Measurements from ENCODE around the gene AFF1. TPM values are rescaled to one million over a fixed set of nuclear protein-coding genes. Genes with fewer than 3 reads are reported as not detected.
"Not testable (repeated sequence)": the region's sequence is repeated elsewhere in the genome, so short reads cannot be mapped to it uniquely, and the experiment has no call there.

Gene AFF1
- total RNA-seq, 1 donor from 2014 or later = 99.9 TPM

- Histone ChIP-seq H3K36me3 (no peaks in the 10 kb centered on the region), H3K27ac (peak overlapping the region; percentile 64), H3K4me3 (no peak overlapping the region), H3K9me3 (no peaks in the 10 kb centered on the region), H3K4me1 (peaks cover 100% of the 10 kb centered on the region), H3K27me3 (no peaks in the 10 kb centered on the region)
- DNase-seq (ENCODE audit: extremely low spot score in 2 of 2) = no peak
- intact Hi-C loops (cut with DNase I) = no loop called here
- TF ChIP-seq POLR2AphosphoS5 (IDR thresholded peaks at IDR 0.05; ENCODE audit: insufficient read depth in 1 of 2, low read depth in 1 of 2) (peak in 1 of 2 donors; percentile 25), POLR2A (IDR thresholded peaks at IDR 0.05) (no peak)
These were observed 143.2 kb downstream of the AFF1 start for GRCh38 chr4:87077914-87078585.

GRCh38 chr4:87078987-87079486 is 144.2 kb downstream of the AFF1 start:
- Histone ChIP-seq H3K4me1 (peaks cover 99% of the 10 kb centered on the region), H3K9me3 (no peaks in the 10 kb centered on the region), H3K36me3 (no peaks in the 10 kb centered on the region), H3K27ac (peak overlapping the region; percentile 64), H3K27me3 (no peaks in the 10 kb centered on the region), H3K4me3 (no peak overlapping the region)
- TF ChIP-seq CTCF (IDR thresholded peaks at IDR 0.05) (no peak), POLR2AphosphoS5 (IDR thresholded peaks at IDR 0.05; ENCODE audit: insufficient read depth in 1 of 2, low read depth in 1 of 2) (peak in 1 of 2 donors; percentile 74)
- intact Hi-C loops (cut with DNase I) = no loop called here
- no peak for DNase-seq (ENCODE audit: extremely low spot score in 2 of 2)

DNA sequence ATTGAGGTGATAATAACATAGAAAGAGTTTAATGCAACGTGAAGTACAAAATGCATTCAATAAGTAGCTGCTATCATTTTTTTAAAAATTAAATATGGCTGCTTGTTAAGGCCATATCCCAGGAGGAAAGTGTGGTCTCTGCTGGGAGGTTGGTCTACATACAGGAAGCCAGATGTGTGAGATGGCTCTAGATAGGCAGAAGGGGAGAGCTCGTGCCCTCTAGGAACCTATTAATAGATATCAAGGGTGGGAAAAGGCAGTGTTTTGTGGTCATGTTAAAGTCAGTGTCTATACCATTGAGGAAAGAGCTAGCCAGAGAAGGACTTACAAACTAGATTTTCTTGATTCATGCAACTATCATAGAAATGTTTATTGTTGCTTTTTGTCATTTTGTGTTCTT is 145.2 kb downstream of the AFF1 start:
- Histone ChIP-seq H3K4me3 (no peak overlapping the region), H3K27ac (peak overlapping the region; percentile 64), H3K27me3 (no peaks in the 10 kb centered on the region), H3K36me3 (no peaks in the 10 kb centered on the region), H3K4me1 (peaks cover 99% of the 10 kb centered on the region), H3K9me3 (no peaks in the 10 kb centered on the region)
- no peak for TF ChIP-seq POLR2A (IDR thresholded peaks at IDR 0.05)
- TF ChIP-seq POLR2AphosphoS5 (IDR thresholded peaks at IDR 0.05; ENCODE audit: insufficient read depth in 1 of 2, low read depth in 1 of 2) = no peak
- TF ChIP-seq CTCF (IDR thresholded peaks at IDR 0.05) = no peak
- intact Hi-C loops (cut with DNase I) = loop anchor here (10.0 kb wide), 1 partner anchor 75 kb away; no protein-coding TSS in a partner anchor
- DNase-seq (ENCODE audit: extremely low spot score in 2 of 2) = no peak

DNA sequence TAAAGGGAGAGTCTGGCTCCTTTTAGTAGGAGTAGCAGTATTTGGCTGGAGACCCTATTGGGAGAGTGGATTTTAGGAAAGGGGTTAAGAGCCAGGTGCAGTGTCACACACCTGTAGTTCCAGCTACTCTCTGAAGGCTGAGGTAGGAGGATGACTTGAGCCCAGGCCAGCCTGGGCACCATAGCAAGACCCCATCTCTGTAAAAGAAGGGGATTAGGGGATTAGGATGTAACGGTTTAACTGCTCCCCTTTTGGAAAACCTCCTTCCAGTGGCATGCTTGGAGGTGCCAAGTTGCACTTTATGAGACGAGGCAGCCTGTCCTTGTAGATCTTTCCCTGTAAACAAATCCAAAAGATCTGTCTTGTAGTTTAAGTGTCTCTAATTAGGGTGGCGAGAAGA is 145.7 kb downstream of the AFF1 start:
- intact Hi-C loops (cut with DNase I) = loop anchor here (10.0 kb wide), 1 partner anchor 76 kb away; no protein-coding TSS in a partner anchor
- no peak for TF ChIP-seq POLR2AphosphoS5 (IDR thresholded peaks at IDR 0.05; ENCODE audit: insufficient read depth in 1 of 2, low read depth in 1 of 2)
- Histone ChIP-seq H3K4me1 (peaks cover 99% of the 10 kb centered on the region), H3K36me3 (no peaks in the 10 kb centered on the region), H3K27ac (peak overlapping the region; percentile 2), H3K9me3 (no peaks in the 10 kb centered on the region), H3K4me3 (no peak overlapping the region), H3K27me3 (no peaks in the 10 kb centered on the region)
- DNase-seq (ENCODE audit: extremely low spot score in 2 of 2) = no peak

- Histone ChIP-seq H3K27me3 (no peaks in the 10 kb centered on the region), H3K9me3 (no peaks in the 10 kb centered on the region), H3K27ac (peak overlapping the region; percentile 28), H3K4me1 (peaks cover 88% of the 10 kb centered on the region), H3K36me3 (peaks cover 0 to 2% of the 10 kb centered on the region in 2 donors), H3K4me3 (no peak overlapping the region)
- intact Hi-C loops (cut with DNase I) = loop anchor here (10.0 kb wide), 1 partner anchor 77 kb away; no protein-coding TSS in a partner anchor
- TF ChIP-seq CTCF (IDR thresholded peaks at IDR 0.05) = no peak
- TF ChIP-seq POLR2A (IDR thresholded peaks at IDR 0.05) = no peak
- TF ChIP-seq POLR2AphosphoS5 (IDR thresholded peaks at IDR 0.05; ENCODE audit: insufficient read depth in 1 of 2, low read depth in 1 of 2) = peak in 1 of 2 donors; percentile 51
- DNase-seq (ENCODE audit: extremely low spot score in 2 of 2) = no peak
These were observed 147.0 kb downstream of the AFF1 start for GRCh38 chr4:87081826-87082225.

DNA sequence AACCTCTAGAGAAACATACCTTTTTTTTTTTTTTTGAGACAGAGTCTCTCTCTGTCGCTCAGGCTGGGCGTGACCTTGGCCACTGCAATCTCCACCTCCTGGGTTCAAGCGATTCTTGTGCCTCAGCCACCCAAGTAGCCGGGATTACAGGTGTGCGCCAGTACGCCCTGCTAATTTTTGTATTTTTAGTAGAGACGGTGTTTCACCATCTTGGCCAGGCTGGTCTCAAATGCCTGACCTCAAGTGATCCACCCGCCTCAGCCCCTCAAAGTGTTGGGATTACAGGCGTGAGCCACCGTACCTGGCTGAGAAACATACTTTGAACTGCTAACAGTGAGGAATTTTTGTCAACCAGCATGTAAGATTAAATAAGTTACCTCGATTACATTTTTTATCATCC is 150.9 kb downstream of the AFF1 start:
- H3K4me1 ChIP-seq = peaks cover 76% of the 10 kb centered on the region
- H3K4me3 ChIP-seq; H3K36me3 ChIP-seq; H3K27ac ChIP-seq; DNase-seq (ENCODE audit: extremely low spot score in 2 of 2); H3K9me3 ChIP-seq; H3K27me3 ChIP-seq: not testable (repeated sequence)
- intact Hi-C loops (cut with DNase I) = loop anchor here (10.0 kb wide), 1 partner anchor 81 kb away; no protein-coding TSS in a partner anchor
